GM19452 (cell line): ENCODE results near the gene PTMA.
"Not testable (repeated sequence)": the region's sequence is repeated elsewhere in the genome, so short reads cannot be mapped to it uniquely, and the experiment has no call there.

Experiments
- ATAC-seq: cut with Tn5 transposase; IDR thresholded peaks from one replicate; pipeline ENCODE4 v1.9.1; 2021; ENCODE audit not compliant: unreplicated experiment

The PTMA gene

GRCh38 chr2:231714639-231715498 lies 6.5 kb downstream of the PTMA start:
- ATAC-seq, result no peak

GRCh38 chr2:231715499-231715837 lies 7.1 kb downstream of the PTMA start:
- no peak for ATAC-seq

GRCh38 chr2:231715988-231716616 lies 7.8 kb downstream of the PTMA start:
- no peak for ATAC-seq

- no peak for ATAC-seq
Observed at GRCh38 chr2:231716666-231717280, 8.4 kb downstream of the PTMA start.

GRCh38 chr2:231717281-231718171 lies 9.2 kb downstream of the PTMA start:
- no peak for ATAC-seq

GRCh38 chr2:231718799-231719198 lies 10.5 kb downstream of the PTMA start:
- no peak for ATAC-seq

- peak; percentile 8 for ATAC-seq
Observed at GRCh38 chr2:231720292-231720986, 12.1 kb downstream of the PTMA start.

- peak; percentile 69 for ATAC-seq
Observed at GRCh38 chr2:231720987-231721966, 13.0 kb downstream of the PTMA start.

GRCh38 chr2:231722721-231723307 lies 14.5 kb downstream of the PTMA start:
- ATAC-seq, result no peak

GRCh38 chr2:231725476-231725875 lies 17.2 kb downstream of the PTMA start:
- no peak for ATAC-seq

GRCh38 chr2:231726276-231726675 lies 18.0 kb downstream of the PTMA start:
- no peak for ATAC-seq

- no peak for ATAC-seq
Observed at GRCh38 chr2:231727621-231728020, 19.3 kb downstream of the PTMA start.

GRCh38 chr2:231732604-231733003 lies 24.3 kb downstream of the PTMA start:
- no peak for ATAC-seq

GRCh38 chr2:231737761-231738160 lies 29.4 kb downstream of the PTMA start:
- no peak for ATAC-seq

- ATAC-seq, result no peak
Observed at GRCh38 chr2:231743376-231744116, 35.2 kb downstream of the PTMA start.

GRCh38 chr2:231745303-231746038 lies 37.1 kb downstream of the PTMA start:
- ATAC-seq, result no peak

- not testable (repeated sequence) for ATAC-seq
Observed at GRCh38 chr2:231748153-231748896, 40.0 kb downstream of the PTMA start.
